ENCODE results near the gene LRFN5. TPM values are rescaled to one million over a fixed set of nuclear protein-coding genes. Genes with fewer than 3 reads are reported as not detected.

LRFN5 gene
- total RNA-seq, 1 experiment from 2014 or later: 9.8 TPM

DNA sequence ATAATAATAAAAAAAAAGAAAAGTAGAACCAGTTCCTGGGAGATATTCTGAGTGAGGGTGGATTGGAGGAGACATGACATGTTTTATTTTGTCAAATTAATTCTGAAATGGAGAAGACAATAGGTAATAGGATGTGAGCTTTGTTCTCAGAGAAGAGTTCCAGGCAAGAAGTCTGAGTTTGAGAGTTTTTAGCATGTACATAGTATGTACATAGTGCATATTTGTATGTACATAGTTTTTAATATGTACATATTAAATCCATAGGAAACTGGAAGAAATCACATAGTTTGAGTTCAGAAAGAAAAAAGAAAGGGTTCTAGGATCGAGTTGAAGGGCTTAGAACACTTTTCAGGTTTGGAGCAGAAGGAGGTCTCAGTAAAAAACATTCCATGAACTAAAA is 47.5 kb downstream of the LRFN5 start:
- POLR2A ChIA-PET: no interaction called here
- intact Hi-C loops (cut with micrococcal nuclease; ENCODE audit: unreplicated experiment): no loop called here
- Histone ChIP-seq H3K4me1 (ENCODE audit: control insufficient read depth, insufficient read depth, low read length) (no peaks in the 10 kb centered on the region; the same call in 1 of the 2 replicates), H3K4me3 (ENCODE audit: low read depth in 2 of 2, low read length in 2 of 2) (no peak overlapping the region), H3K9me3 (ENCODE audit: control insufficient read depth, insufficient read depth, low read depth, low read length) (no peaks in the 10 kb centered on the region), H3K27me3 (ENCODE audit: control insufficient read depth, insufficient read depth, low read length) (no peaks in the 10 kb centered on the region), H3K36me3 (ENCODE audit: control insufficient read depth, insufficient read depth, low read length) (no peaks in the 10 kb centered on the region), H3K27ac (ENCODE audit: low read length) (no peak overlapping the region)
- no peak for DNase-seq (ENCODE audit: low read depth, low spot score)
- CTCF ChIA-PET: no interaction called here
- TF ChIP-seq TCF7L2 (IDR thresholded peaks at IDR 0.05; ENCODE audit: low read depth, low read length) (no peak), POLR2AphosphoS5 (IDR thresholded peaks at IDR 0.05; ENCODE audit: low read depth, low read length) (no peak), SIN3A (IDR thresholded peaks at IDR 0.05; ENCODE audit: borderline replicate concordance, insufficient read depth, low read depth, low read length) (no peak)
- TF ChIP-seq, protein P1, sequence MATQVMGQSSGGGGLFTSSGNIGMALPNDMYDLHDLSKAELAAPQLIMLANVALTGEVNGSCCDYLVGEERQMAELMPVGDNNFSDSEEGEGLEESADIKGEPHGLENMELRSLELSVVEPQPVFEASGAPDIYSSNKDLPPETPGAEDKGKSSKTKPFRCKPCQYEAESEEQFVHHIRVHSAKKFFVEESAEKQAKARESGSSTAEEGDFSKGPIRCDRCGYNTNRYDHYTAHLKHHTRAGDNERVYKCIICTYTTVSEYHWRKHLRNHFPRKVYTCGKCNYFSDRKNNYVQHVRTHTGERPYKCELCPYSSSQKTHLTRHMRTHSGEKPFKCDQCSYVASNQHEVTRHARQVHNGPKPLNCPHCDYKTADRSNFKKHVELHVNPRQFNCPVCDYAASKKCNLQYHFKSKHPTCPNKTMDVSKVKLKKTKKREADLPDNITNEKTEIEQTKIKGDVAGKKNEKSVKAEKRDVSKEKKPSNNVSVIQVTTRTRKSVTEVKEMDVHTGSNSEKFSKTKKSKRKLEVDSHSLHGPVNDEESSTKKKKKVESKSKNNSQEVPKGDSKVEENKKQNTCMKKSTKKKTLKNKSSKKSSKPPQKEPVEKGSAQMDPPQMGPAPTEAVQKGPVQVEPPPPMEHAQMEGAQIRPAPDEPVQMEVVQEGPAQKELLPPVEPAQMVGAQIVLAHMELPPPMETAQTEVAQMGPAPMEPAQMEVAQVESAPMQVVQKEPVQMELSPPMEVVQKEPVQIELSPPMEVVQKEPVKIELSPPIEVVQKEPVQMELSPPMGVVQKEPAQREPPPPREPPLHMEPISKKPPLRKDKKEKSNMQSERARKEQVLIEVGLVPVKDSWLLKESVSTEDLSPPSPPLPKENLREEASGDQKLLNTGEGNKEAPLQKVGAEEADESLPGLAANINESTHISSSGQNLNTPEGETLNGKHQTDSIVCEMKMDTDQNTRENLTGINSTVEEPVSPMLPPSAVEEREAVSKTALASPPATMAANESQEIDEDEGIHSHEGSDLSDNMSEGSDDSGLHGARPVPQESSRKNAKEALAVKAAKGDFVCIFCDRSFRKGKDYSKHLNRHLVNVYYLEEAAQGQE (IDR thresholded peaks at IDR 0.05; ENCODE audit: insufficient read depth in 1 of 2, low read depth in 2 of 2, low read length in 1 of 2): no peak
- TF ChIP-seq, protein P2, sequence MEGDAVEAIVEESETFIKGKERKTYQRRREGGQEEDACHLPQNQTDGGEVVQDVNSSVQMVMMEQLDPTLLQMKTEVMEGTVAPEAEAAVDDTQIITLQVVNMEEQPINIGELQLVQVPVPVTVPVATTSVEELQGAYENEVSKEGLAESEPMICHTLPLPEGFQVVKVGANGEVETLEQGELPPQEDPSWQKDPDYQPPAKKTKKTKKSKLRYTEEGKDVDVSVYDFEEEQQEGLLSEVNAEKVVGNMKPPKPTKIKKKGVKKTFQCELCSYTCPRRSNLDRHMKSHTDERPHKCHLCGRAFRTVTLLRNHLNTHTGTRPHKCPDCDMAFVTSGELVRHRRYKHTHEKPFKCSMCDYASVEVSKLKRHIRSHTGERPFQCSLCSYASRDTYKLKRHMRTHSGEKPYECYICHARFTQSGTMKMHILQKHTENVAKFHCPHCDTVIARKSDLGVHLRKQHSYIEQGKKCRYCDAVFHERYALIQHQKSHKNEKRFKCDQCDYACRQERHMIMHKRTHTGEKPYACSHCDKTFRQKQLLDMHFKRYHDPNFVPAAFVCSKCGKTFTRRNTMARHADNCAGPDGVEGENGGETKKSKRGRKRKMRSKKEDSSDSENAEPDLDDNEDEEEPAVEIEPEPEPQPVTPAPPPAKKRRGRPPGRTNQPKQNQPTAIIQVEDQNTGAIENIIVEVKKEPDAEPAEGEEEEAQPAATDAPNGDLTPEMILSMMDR (IDR thresholded peaks at IDR 0.05): no peak
- in situ Hi-C loops (cut with HindIII; ENCODE audit: low pct_unique_long_range_greater_than_20kb, low sequenced_read_pairs): no loop called here
- no peak for ATAC-seq
- no TSS peak for BruUV-seq (replicated peaks)

DNA sequence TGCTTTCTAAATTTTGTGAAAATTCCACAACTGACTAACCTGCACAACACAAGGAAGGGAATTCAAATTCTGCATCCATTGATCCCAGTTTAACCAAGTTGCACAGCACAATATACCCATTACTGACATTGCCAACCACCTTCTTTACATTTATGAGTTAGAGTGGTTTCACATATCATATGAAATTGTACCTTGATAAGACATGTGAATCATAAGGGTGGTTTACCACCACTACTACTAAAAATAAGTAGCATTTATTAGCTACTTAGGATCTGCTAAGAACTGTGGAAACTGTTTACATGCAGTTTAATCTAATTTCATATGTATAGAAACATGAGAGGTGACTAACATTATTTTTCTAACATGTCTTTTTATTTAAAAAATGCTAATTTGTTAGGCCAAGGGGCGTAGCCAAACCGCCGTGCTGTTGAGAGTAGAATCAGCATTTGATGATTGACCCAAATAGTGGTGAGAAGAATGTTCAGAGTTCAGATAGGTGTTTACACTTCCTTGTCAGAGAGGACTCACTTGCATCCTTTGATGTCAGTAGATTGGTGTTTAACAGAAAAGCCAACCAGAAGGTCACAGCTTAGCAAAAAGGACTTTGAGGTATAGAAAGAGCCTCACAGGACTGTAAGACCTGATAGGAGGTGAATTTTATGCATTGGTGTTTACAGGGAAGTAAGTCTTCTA is 56.2 kb downstream of the LRFN5 start:
- intact Hi-C loops (cut with micrococcal nuclease; ENCODE audit: unreplicated experiment) (no loop called here), in situ Hi-C loops (cut with HindIII; ENCODE audit: low pct_unique_long_range_greater_than_20kb, low sequenced_read_pairs) (no loop called here)
- Histone ChIP-seq H3K27me3 (ENCODE audit: control insufficient read depth, insufficient read depth, low read length) (no peaks in the 10 kb centered on the region), H3K36me3 (ENCODE audit: control insufficient read depth, insufficient read depth, low read length) (no peaks in the 10 kb centered on the region), H3K27ac (ENCODE audit: low read length) (no peak overlapping the region), H3K9me3 (ENCODE audit: control insufficient read depth, insufficient read depth, low read depth, low read length) (no peaks in the 10 kb centered on the region), H3K4me1 (ENCODE audit: control insufficient read depth, insufficient read depth, low read length) (peaks cover 4% of the 10 kb centered on the region; the same call in 1 of the 2 replicates), H3K4me3 (ENCODE audit: low read depth in 2 of 2, low read length in 2 of 2) (no peak overlapping the region)
- no TSS peak for BruUV-seq (replicated peaks)
- POLR2A ChIA-PET: no interaction called here
- CTCF ChIA-PET: no interaction called here
- TF ChIP-seq SIN3A (IDR thresholded peaks at IDR 0.05; ENCODE audit: borderline replicate concordance, insufficient read depth, low read depth, low read length) (no peak), TCF7L2 (IDR thresholded peaks at IDR 0.05; ENCODE audit: low read depth, low read length) (no peak), POLR2AphosphoS5 (IDR thresholded peaks at IDR 0.05; ENCODE audit: low read depth, low read length) (no peak)
- TF ChIP-seq, protein P1 (IDR thresholded peaks at IDR 0.05; ENCODE audit: insufficient read depth in 1 of 2, low read depth in 2 of 2, low read length in 1 of 2): no peak
- TF ChIP-seq, protein P2 (IDR thresholded peaks at IDR 0.05): no peak
- DNase-seq (ENCODE audit: low read depth, low spot score) (no peak), ATAC-seq (no peak)

All from Panc1 (cell line).